K562 treated with DMSO at 1 percent for 4 hours (cell line): ENCODE data around the gene BHMT2. TPM values are rescaled to one million over a fixed set of nuclear protein-coding genes. Genes with fewer than 3 reads are reported as not detected.

ENCODE experiments used
- total RNA-seq: library from RNA; unstranded; fragments of 300-600 nt; gene quantifications from 2 replicates; pipeline ENCODE4 v1.2.3, GENCODE V29; 2022; ENCODE audit not compliant: insufficient read depth

The BHMT2 gene
- total RNA-seq, result not detected in 2 replicates

GRCh38 chr5:79069488-79070349 lies at the start of gene BHMT2, which contains the start of gene DMGDH:
Gene BHMT2, plus strand, starts transcription at chr5:79069767. Its CDS starts 16 bp downstream, at chr5:79069783.
Gene DMGDH, minus strand, starts transcription at chr5:79069674. Its CDS starts 54 bp downstream, at chr5:79069620.

GRCh38 chr5:79111387-79111959 lies 41.9 kb downstream of the BHMT2 start, which contains the start of gene BHMT:
Gene BHMT, plus strand, starts transcription at chr5:79111809. Its CDS starts 77 bp downstream, at chr5:79111886.

Other genes with a start within 250 kb of the BHMT2 start
- 4.4 and 4.5 TPM in 2 replicates for gene ARSB, start 84.5 kb upstream of the BHMT2 start, total RNA-seq
- 0.63 TPM in 1 of 2 replicates, not detected in the other for gene DMGDH, start 93 bp upstream of the BHMT2 start, total RNA-seq
- gene BHMT, start 42.0 kb downstream of the BHMT2 start, total RNA-seq, result not detected in 2 replicates
- gene JMY, start 166.4 kb downstream of the BHMT2 start, total RNA-seq, result 3.6 and 5.2 TPM in 2 replicates